Heart left ventricle (tissue), 16 donors: ENCODE measurements around the gene FAM53B. TPM values are rescaled to one million over a fixed set of nuclear protein-coding genes. Genes with fewer than 3 reads are reported as not detected.

Source experiments
- ATAC-seq, 4 donors: fragments of 200-7000 bp; cut with Tn5 transposase; one replicate each; pipeline ENCODE4 v1.9.1; 2020 to 2022; ENCODE audit warnings: moderate library complexity in 4 of 4, mild to moderate bottlenecking in 3 of 4, moderate number of reproducible peaks in 1 of 4
- DNase-seq, 5 donors: peaks; one replicate each; pipeline ENCODE4 v3.0.0-alpha.2; 2020
- H3K27ac ChIP-seq, 12 donors: fragments of 200-600 bp; sonication (generic) in 4 of 12; one replicate each; pipeline versions ENCODE4 v1.5.0 to v1.8.0; 2016 to 2022; ENCODE audit warnings: mild to moderate bottlenecking in 2 of 12
- H3K27me3 ChIP-seq, 9 donors: fragments of 200-600 bp; sonication (generic) in 2 of 9; one replicate each; pipeline versions ENCODE4 v1.5.1 to v1.8.0; 2016 to 2022; ENCODE audit warnings: mild to moderate bottlenecking in 3 of 9
- H3K36me3 ChIP-seq, 9 donors: fragments of 200-600 bp; sonication (generic) in 2 of 9; one replicate each; pipeline versions ENCODE4 v1.5.0 to v1.8.0; 2018 to 2022; ENCODE audit warnings: mild to moderate bottlenecking in 2 of 9
- H3K4me1 ChIP-seq, 12 donors: fragments of 200-600 bp; sonication (generic) in 4 of 12; one replicate each; pipeline versions ENCODE4 v1.5.0 to v1.8.0; 2016 to 2022; ENCODE audit warnings: mild to moderate bottlenecking in 3 of 12
- H3K4me3 ChIP-seq, 12 donors: fragments of 200-600 bp; sonication (generic) in 4 of 12; one replicate each; pipeline versions ENCODE4 v1.5.0 to v1.8.0; 2017 to 2022; ENCODE audit warnings: mild to moderate bottlenecking in 9 of 12, moderate library complexity in 4 of 12
- H3K9me3 ChIP-seq, 12 donors: fragments of 200-600 bp; sonication (generic) in 4 of 12; one replicate each; pipeline versions ENCODE4 v1.5.0 to v1.8.0; 2016 to 2022; ENCODE audit warnings: mild to moderate bottlenecking in 1 of 12
- CTCF ChIP-seq, 12 donors: fragments of 200-600 bp; sonication (generic) in 4 of 12; IDR thresholded peaks; one replicate each; pipeline versions ENCODE4 v1.5.0 to v1.8.0; 2018 to 2022; ENCODE audit warnings: antibody characterized with exemption in 12 of 12, mild to moderate bottlenecking in 5 of 12
- POLR2A ChIP-seq, 2 donors: fragments of 450-650 bp; IDR thresholded peaks; one replicate each; pipeline ENCODE4 v1.6.1; 2017; ENCODE audit warnings: antibody characterized with exemption in 2 of 2, mild to moderate bottlenecking in 2 of 2, moderate library complexity in 2 of 2
- WGBS, 4 donors: extraction: QIAGEN DNeasy Blood & Tissue Kit in 2 of 4; methylation state at CpG; one replicate each; pipeline versions ENCODE4 v1.1.5 to v1.1.7; 2013 to 2018; 5-methylcytosine and 5-hydroxymethylcytosine counted together
- intact Hi-C, 10 donors: fragments of 100-400 bp; cut with DNase I; formaldehyde crosslinking; loops; one replicate each; pipeline versions ENCODE4 v1.11.1 to v1.14.2; 2022
- polyA plus RNA-seq, 2 donors: library from polyadenylated mRNA; stranded (reverse); fragments of 200-250 nt; gene quantifications; one replicate each; pipeline ENCODE4 v1.2.3, GENCODE V29; 2013
- total RNA-seq, 9 donors: library from RNA; depleted of rRNA in 2 of 9; stranded (reverse); fragments of >200 nt in 2 of 9; fragmentation: NEBNext Ultra II Directional in 3 of 9; extraction: Animal tissue kit (Norgen Biotek cat#: 25700) in 3 of 9; gene quantifications; one replicate each; pipeline versions ENCODE4 v1.1.0 to v1.2.4, GENCODE V29; 2016 to 2023
- donor health status: ischemic (EF 13 %, LVEDD 7.1; RV severe dilation, severe dysfunction).
- donor health status: healthy with polysubstance abuse.
- donor health status: DM: no; HTN: yes; CAD: no.
- donor health status: DM: no; HTN: no; CAD: no.
- donor health status: ischemic (EF 25% LVEDD 6.9; RV normal size, moderate dysfunction).
- donor health status: ischemic (EF 25% LVEDD 5.7; RV mildly dilated, moderate dysfunction).
- donor health status: healthy.
- donor health status: DM: yes; HTN: yes; CAD: no.
- donor health status: ischemic (EF 35%, LVEDD 5.7; RV mildly dilated, moderate dysfunction).
- donor health status: nonischemic (EF 11% LVEDD 7.7; RV severe dilation, severe dysfunction).
- donor health status: DM: yes; HTN: yes; CAD: no.
- donor health status: PGD.
- donor health status: ischemic (EF 29% LVEDD 5.4; RV normal size, mild dysfunction).
- donor health status: nonischemic (EF 23%, LVEDD 6.1; RV moderate dilation, normal function).

The FAM53B gene
- total and polyA plus RNA-seq, 11 donors, result 23.7 to 57.7 (median 35.5) TPM

- no peak overlapping the region for H3K27ac ChIP-seq
- DNase-seq, result no peak
- peaks cover 0 to 73% (median 50%) of the 10 kb centered on the region in 9 donors for H3K36me3 ChIP-seq
- TF ChIP-seq POLR2A (IDR thresholded peaks at IDR 0.05) (no peak), CTCF (IDR thresholded peaks at IDR 0.05) (no peak)
- no peaks in the 10 kb centered on the region for H3K4me1 ChIP-seq
- H3K9me3 ChIP-seq, result peaks cover 0 to 5% (median 0%) of the 10 kb centered on the region in 12 donors
- no peaks in the 10 kb centered on the region for H3K27me3 ChIP-seq
- ATAC-seq, result no peak
- no peak overlapping the region for H3K4me3 ChIP-seq
- intact Hi-C loops, result no loop called here
- 96 to 100% (median 98%) methylated on average over 2 of the region's 2 CpGs for WGBS, 4 donors
Observed at GRCh38 chr10:124768791-124769190, 24.6 kb upstream of the FAM53B start.

- H3K36me3 ChIP-seq, result peaks cover 0 to 75% (median 57%) of the 10 kb centered on the region in 9 donors
Observed at GRCh38 chr10:124765256-124765655, 21.1 kb upstream of the FAM53B start.

GRCh38 chr10:124763267-124763666 lies 19.1 kb upstream of the FAM53B start:
- Histone ChIP-seq H3K36me3 (peaks cover 0 to 88% (median 63%) of the 10 kb centered on the region in 9 donors), H3K4me1 (no peaks in the 10 kb centered on the region), H3K9me3 (no peaks in the 10 kb centered on the region), H3K4me3 (no peak overlapping the region), H3K27ac (no peak overlapping the region), H3K27me3 (no peaks in the 10 kb centered on the region)
- no peak for ATAC-seq
- WGBS, 4 donors, result 94 to 96% (median 95%) methylated on average over 1 of the region's 1 CpG
- intact Hi-C loops, result no loop called here
- TF ChIP-seq CTCF (IDR thresholded peaks at IDR 0.05), result no peak
- no peak for TF ChIP-seq POLR2A (IDR thresholded peaks at IDR 0.05)
- no peak for DNase-seq

More at GRCh38 chr10:124765256-124765655, 21.1 kb upstream of the FAM53B start:
- DNase-seq, result no peak
- intact Hi-C loops, result no loop called here
- H3K4me3 ChIP-seq, result no peak overlapping the region
- ATAC-seq, result no peak
- no peaks in the 10 kb centered on the region for H3K4me1 ChIP-seq
- no peaks in the 10 kb centered on the region for H3K9me3 ChIP-seq
- no peaks in the 10 kb centered on the region for H3K27me3 ChIP-seq
- no peak for TF ChIP-seq CTCF (IDR thresholded peaks at IDR 0.05)
- H3K27ac ChIP-seq, result no peak overlapping the region
- 83 to 90% (median 87%) methylated on average over 2 of the region's 2 CpGs for WGBS, 4 donors

GRCh38 chr10:124762281-124762680 lies 18.1 kb upstream of the FAM53B start:
- intact Hi-C loops, result no loop called here
- DNase-seq (no peak), ATAC-seq (no peak)
- peaks cover 0 to 10% (median 7%) of the 10 kb centered on the region in 12 donors for H3K4me1 ChIP-seq
- H3K27me3 ChIP-seq, result no peaks in the 10 kb centered on the region
- H3K27ac ChIP-seq, result no peak overlapping the region
- 82 to 89% (median 87%) methylated on average over 5 of the region's 5 CpGs for WGBS, 4 donors
- no peaks in the 10 kb centered on the region for H3K9me3 ChIP-seq
- TF ChIP-seq POLR2A (IDR thresholded peaks at IDR 0.05), result no peak
- TF ChIP-seq CTCF (IDR thresholded peaks at IDR 0.05), result no peak
- H3K36me3 ChIP-seq, result peaks cover 0 to 84% (median 58%) of the 10 kb centered on the region in 9 donors
- no peak overlapping the region for H3K4me3 ChIP-seq
